Heart right ventricle (tissue), 16 donors: ENCODE results near the gene DDOST. TPM values are rescaled to one million over a fixed set of nuclear protein-coding genes. Genes with fewer than 3 reads are reported as not detected.

Source experiments
- ATAC-seq, 8 donors: fragments of 200-7000 bp; cut with Tn5 transposase; one replicate each; pipeline ENCODE4 v1.9.1; 2020; ENCODE audit warnings: mild to moderate bottlenecking in 8 of 8, moderate library complexity in 8 of 8, moderate number of reproducible peaks in 1 of 8
- DNase-seq, 2 donors: peaks; one replicate each; pipeline ENCODE4 v3.0.0-alpha.2; 2020
- H3K27ac ChIP-seq, 10 donors: fragments of 200-600 bp; sonication (generic) in 2 of 10; one replicate each; pipeline versions ENCODE4 v1.5.0 to v1.8.0; 2020 to 2022; ENCODE audit warnings: mild to moderate bottlenecking in 3 of 10
- H3K27me3 ChIP-seq, 7 donors: fragments of 200-600 bp; one replicate each; pipeline ENCODE4 v1.8.0; 2021 to 2022; ENCODE audit warnings: mild to moderate bottlenecking in 2 of 7
- H3K36me3 ChIP-seq, 9 donors: fragments of 200-600 bp; sonication (generic) in 1 of 9; one replicate each; pipeline versions ENCODE4 v1.5.0 to v1.8.0; 2020 to 2022; ENCODE audit warnings: mild to moderate bottlenecking in 2 of 9
- H3K4me1 ChIP-seq, 9 donors: fragments of 200-600 bp; sonication (generic) in 1 of 9; one replicate each; pipeline versions ENCODE4 v1.5.0 to v1.8.0; 2020 to 2022; ENCODE audit warnings: mild to moderate bottlenecking in 4 of 9
- H3K4me3 ChIP-seq, 10 donors: fragments of 200-600 bp; sonication (generic) in 2 of 10; one replicate each; pipeline versions ENCODE4 v1.5.0 to v1.8.0; 2020 to 2022; ENCODE audit warnings: mild to moderate bottlenecking in 7 of 10, moderate library complexity in 2 of 10
- H3K9me3 ChIP-seq, 11 donors: fragments of 200-600 bp in 10 of 11; sonication (generic) in 2 of 11; one replicate each; pipeline versions ENCODE4 v1.5.0 to v1.8.0; 2013 to 2022; ENCODE audit warnings: mild to moderate bottlenecking in 2 of 11, control low read depth in 1 of 11, moderate library complexity in 1 of 11
- CTCF ChIP-seq, 9 donors: fragments of 200-600 bp; sonication (generic) in 2 of 9; IDR thresholded peaks; one replicate each; pipeline versions ENCODE4 v1.5.0 to v1.8.0; 2021 to 2022; ENCODE audit warnings: antibody characterized with exemption in 9 of 9, mild to moderate bottlenecking in 5 of 9, moderate library complexity in 1 of 9
- WGBS, 2 donors: extraction: QIAGEN DNeasy Blood & Tissue Kit; methylation state at CpG; one replicate each; pipeline ENCODE4 v1.1.7; 2013; ENCODE audit warnings: inconsistent platforms in 1 of 2; 5-methylcytosine and 5-hydroxymethylcytosine counted together
- intact Hi-C, 10 donors: fragments of 100-400 bp; cut with DNase I; formaldehyde crosslinking; loops; one replicate each; pipeline versions ENCODE4 v1.11.1 to v1.14.2; 2022
- polyA plus RNA-seq, 2 donors: library from polyadenylated mRNA; stranded (reverse); fragments of 200-250 nt; gene quantifications; one replicate each; pipeline ENCODE4 v1.2.3, GENCODE V29; 2013
- total RNA-seq, 10 donors: library from RNA; stranded (reverse); fragmentation: NEBNext Ultra II Directional in 3 of 10; extraction: Animal tissue kit (Norgen Biotek cat#: 25700) in 3 of 10; gene quantifications; one replicate each; pipeline versions ENCODE4 v1.2.1 to v1.2.4, GENCODE V29; 2021 to 2023
- donor health status: Arrhythmogenic right ventricular cardiomyopathy.
- donor health status: ischemic (EF 13 %, LVEDD 7.1; RV severe dilation, severe dysfunction).
- donor health status: healthy with polysubstance abuse.
- donor health status: DM: no; HTN: yes; CAD: no.
- donor health status: DM: no; HTN: no; CAD: no.
- donor health status: ischemic (EF 25% LVEDD 6.9; RV normal size, moderate dysfunction).
- donor health status: ischemic (EF 25% LVEDD 5.7; RV mildly dilated, moderate dysfunction).
- donor health status: healthy.
- donor health status: DM: yes; HTN: yes; CAD: no.
- donor health status: Ischemic cardiomyopathy.
- donor health status: ischemic (EF 35%, LVEDD 5.7; RV mildly dilated, moderate dysfunction).
- donor health status: nonischemic (EF 11% LVEDD 7.7; RV severe dilation, severe dysfunction).
- donor health status: DM: yes; HTN: yes; CAD: no.
- donor health status: PGD.
- donor health status: ischemic (EF 29% LVEDD 5.4; RV normal size, mild dysfunction).
- donor health status: nonischemic (EF 23%, LVEDD 6.1; RV moderate dilation, normal function).

DDOST gene
- total and polyA plus RNA-seq, 12 donors, result 98.8 to 222 (median 124) TPM

DNA sequence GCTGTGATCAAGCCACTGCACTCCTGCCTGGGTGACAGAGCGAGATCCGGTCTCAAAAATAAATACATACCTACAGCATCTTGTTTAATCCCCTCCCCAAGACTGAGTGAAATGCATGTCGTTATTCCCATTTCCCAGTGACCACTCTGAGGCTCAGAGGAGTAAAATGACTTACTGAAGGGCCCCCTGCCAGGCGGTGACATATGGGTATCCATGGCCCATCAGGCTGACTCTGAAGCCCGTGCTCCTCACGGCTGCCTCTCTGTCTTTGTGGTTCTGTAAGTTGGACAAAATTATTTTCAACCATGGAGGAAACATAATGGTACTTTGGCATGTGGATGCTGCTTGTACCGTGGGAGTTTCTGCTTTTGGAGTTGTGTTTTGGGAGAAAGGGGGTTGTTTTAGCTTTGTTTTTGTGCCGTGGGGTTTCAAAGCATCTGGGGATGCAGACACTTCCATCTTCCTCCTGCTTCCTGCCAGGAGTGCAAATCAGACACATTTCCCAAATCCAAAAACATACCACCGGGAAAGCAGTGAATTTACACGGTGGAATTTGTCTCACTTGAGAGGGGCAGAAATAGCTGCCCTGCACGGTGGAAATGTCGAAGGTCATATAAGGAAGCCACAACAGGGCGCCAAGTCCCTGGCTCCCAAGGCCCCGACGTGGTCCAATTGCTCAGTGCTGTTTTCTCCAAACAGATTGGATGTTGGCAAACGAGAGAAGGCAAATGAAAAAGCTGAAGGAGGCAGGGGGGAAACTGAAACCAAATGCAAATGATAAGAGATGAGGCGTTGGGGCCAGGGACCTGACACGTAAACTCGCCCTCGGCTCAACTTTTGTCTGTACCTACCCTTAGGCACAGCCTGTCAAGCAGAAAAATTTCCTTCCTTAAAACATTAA lies 45.0 kb downstream of the DDOST start:
- no peak for TF ChIP-seq CTCF (IDR thresholded peaks at IDR 0.05)
- intact Hi-C loops, result no loop called here
- Histone ChIP-seq H3K36me3 (no peaks in the 10 kb centered on the region), H3K4me3 (peak overlapping the region in 3 of 10 donors; percentile 2 to 7 (median 5)), H3K27me3 (no peaks in the 10 kb centered on the region), H3K27ac (peak overlapping the region in 8 of 10 donors; percentile 12 to 78 (median 56)), H3K9me3 (no peaks in the 10 kb centered on the region), H3K4me1 (peaks cover 5 to 42% (median 18%) of the 10 kb centered on the region in 9 donors)
- ATAC-seq (peak in 6 of 8 donors; percentile 34 to 80 (median 48)), DNase-seq (peak in 1 of 2 donors; percentile 43)
- WGBS, 2 donors, result 38 to 39% methylated on average over 20 of the region's 20 CpGs

GRCh38 chr1:20614131-20614579 lies 47.0 kb downstream of the DDOST start:
- H3K27ac ChIP-seq, result peak overlapping the region in 9 of 10 donors; percentile 61 to 88 (median 76)
- WGBS, 2 donors, result 72 to 78% methylated on average over 3 of the region's 3 CpGs
- H3K36me3 ChIP-seq, result no peaks in the 10 kb centered on the region
- intact Hi-C loops, result no loop called here
- peaks cover 5 to 40% (median 18%) of the 10 kb centered on the region in 9 donors for H3K4me1 ChIP-seq
- DNase-seq (no peak), ATAC-seq (no peak)
- no peak overlapping the region for H3K4me3 ChIP-seq
- no peaks in the 10 kb centered on the region for H3K27me3 ChIP-seq
- no peak for TF ChIP-seq CTCF (IDR thresholded peaks at IDR 0.05)
- no peaks in the 10 kb centered on the region for H3K9me3 ChIP-seq

DNA sequence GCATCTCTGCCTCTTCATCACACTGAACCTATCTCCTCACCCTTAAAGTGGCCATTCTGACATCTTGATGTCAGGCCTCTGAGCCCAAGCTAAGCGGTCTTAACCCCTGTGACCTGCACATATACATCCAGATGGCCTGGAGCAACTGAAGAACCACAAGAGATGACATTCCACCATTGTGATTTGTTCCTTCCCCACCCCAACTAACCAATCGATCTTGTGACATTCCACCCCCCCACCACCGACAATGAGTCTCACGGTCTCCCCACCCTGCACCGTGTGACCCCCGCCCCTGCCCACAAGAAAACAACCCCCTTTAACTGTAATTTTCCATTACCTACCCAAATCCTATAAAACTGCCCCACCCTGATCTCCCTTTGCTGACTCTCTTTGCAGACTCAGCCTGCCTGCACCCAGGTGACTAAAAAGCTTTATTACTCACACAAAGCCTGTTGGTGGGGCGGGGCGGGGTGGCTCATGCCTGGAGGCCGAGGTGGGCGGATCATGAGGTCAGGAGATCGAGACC lies 48.9 kb downstream of the DDOST start:
- Histone ChIP-seq H3K4me1 (peaks cover 5 to 28% (median 18%) of the 10 kb centered on the region in 9 donors), H3K36me3 (no peaks in the 10 kb centered on the region), H3K9me3 (no peaks in the 10 kb centered on the region), H3K27ac (no peak overlapping the region), H3K4me3 (no peak overlapping the region), H3K27me3 (no peaks in the 10 kb centered on the region)
- 87% methylated on average over 11 of the region's 11 CpGs for WGBS, 2 donors
- no peak for TF ChIP-seq CTCF (IDR thresholded peaks at IDR 0.05)
- no peak for DNase-seq
- ATAC-seq, result no peak
- intact Hi-C loops, result no loop called here

DNA sequence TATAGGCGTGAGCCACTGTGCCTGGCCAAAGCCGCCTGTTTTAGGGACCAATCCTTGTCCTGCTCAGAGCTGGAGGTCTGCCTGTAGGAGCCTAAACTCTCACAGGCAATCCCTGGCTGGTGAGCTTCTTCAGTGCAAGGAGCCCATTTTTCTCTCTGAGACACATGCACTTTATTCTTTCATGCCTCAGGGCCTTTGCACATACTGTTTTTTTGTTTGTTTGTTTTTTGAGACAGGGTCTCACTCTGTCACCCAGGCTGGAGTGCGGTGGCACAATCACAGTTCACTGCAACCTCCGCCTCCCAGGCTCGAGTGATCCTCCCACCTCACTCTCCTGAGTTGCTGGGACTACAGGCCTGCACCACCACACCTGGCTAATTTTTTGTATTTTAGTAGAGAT lies 49.5 kb downstream of the DDOST start:
- 95 to 98% methylated on average over 5 of the region's 5 CpGs for WGBS, 2 donors
- H3K4me3 ChIP-seq, result no peak overlapping the region
- TF ChIP-seq CTCF (IDR thresholded peaks at IDR 0.05), result no peak
- no peaks in the 10 kb centered on the region for H3K27me3 ChIP-seq
- H3K36me3 ChIP-seq, result no peaks in the 10 kb centered on the region
- DNase-seq (no peak), ATAC-seq (no peak)
- no peaks in the 10 kb centered on the region for H3K9me3 ChIP-seq
- peaks cover 5 to 24% (median 17%) of the 10 kb centered on the region in 9 donors for H3K4me1 ChIP-seq
- H3K27ac ChIP-seq, result no peak overlapping the region
- intact Hi-C loops, result no loop called here
